Osteoblast (primary cell): Measurements from ENCODE around the gene NOTO. TPM values are rescaled to one million over a fixed set of nuclear protein-coding genes. Genes with fewer than 3 reads are reported as not detected.

Experiments used
- DNase-seq: peaks from one replicate; pipeline ENCODE4 v3.0.0; 2011; ENCODE audit warnings: low spot score, mixed read lengths; ENCODE audit not compliant: insufficient read length; ENCODE audit errors: missing footprints
- H2AFZ ChIP-seq: 2 replicates; pipeline ENCODE4 v1.6.0; 2011; ENCODE audit warnings: mild to moderate bottlenecking, low read length
- H3K27ac ChIP-seq: 2 replicates; pipeline ENCODE4 v1.5.1; 2011; ENCODE audit warnings: mild to moderate bottlenecking, low read depth, low read length, moderate library complexity
- H3K27me3 ChIP-seq: 2 replicates; pipeline ENCODE4 v1.6.0; 2012; ENCODE audit warnings: mild to moderate bottlenecking, control low read depth, inconsistent platforms, low read length, moderate library complexity; ENCODE audit not compliant: insufficient read depth
- H3K36me3 ChIP-seq: 2 replicates; pipeline ENCODE4 v1.5.1; 2011; ENCODE audit warnings: mild to moderate bottlenecking, low read length, control low read depth, moderate library complexity; ENCODE audit not compliant: insufficient read depth
- H3K4me1 ChIP-seq: 2 replicates; pipeline ENCODE4 v1.5.1; 2011; ENCODE audit warnings: mild to moderate bottlenecking, low read length, control low read depth, moderate library complexity; ENCODE audit not compliant: insufficient read depth
- H3K4me2 ChIP-seq: 2 replicates; pipeline ENCODE4 v1.6.0; 2011; ENCODE audit warnings: mild to moderate bottlenecking, low read length; ENCODE audit not compliant: insufficient read depth
- H3K4me3 ChIP-seq: fragments of 200-600 bp; sonication (generic); 3 replicates; pipeline ENCODE4 v1.5.1; 2012; ENCODE audit warnings: mild to moderate bottlenecking, low read length, inconsistent platforms; ENCODE audit not compliant: insufficient read depth
- H3K79me2 ChIP-seq: 2 replicates; pipeline ENCODE4 v1.6.0; 2012; ENCODE audit warnings: mild to moderate bottlenecking, low read length, control low read depth, inconsistent platforms; ENCODE audit not compliant: insufficient read depth
- H3K9me3 ChIP-seq: 2 replicates; pipeline ENCODE4 v1.5.1; 2011; ENCODE audit warnings: low read depth, low read length, control low read depth
- H4K20me1 ChIP-seq: 2 replicates; pipeline ENCODE4 v1.6.0; 2012; ENCODE audit warnings: mild to moderate bottlenecking, low read length, control low read depth; ENCODE audit not compliant: insufficient read depth
- CTCF ChIP-seq: IDR thresholded peaks from 2 replicates; pipeline ENCODE4 v1.5.1; 2011; ENCODE audit warnings: mild to moderate bottlenecking, low read depth, low read length, moderate library complexity; ENCODE audit errors: extremely low read depth
- total RNA-seq: library from RNA; depleted of rRNA; stranded (reverse); fragments of >200 nt; gene quantifications from 2 replicates; pipeline ENCODE4 v1.2.3, GENCODE V29; 2012

The NOTO gene
- total RNA-seq, 1 donor: not detected

GRCh38 chr2:73259276-73259675 lies 56.9 kb downstream of the NOTO start:
- no peaks in the 10 kb centered on the region for H3K79me2 ChIP-seq
- H3K27me3 ChIP-seq: no peaks in the 10 kb centered on the region
- H3K4me3 ChIP-seq: no peak overlapping the region
- TF ChIP-seq CTCF: no peak
- no peaks in the 10 kb centered on the region for H3K9me3 ChIP-seq
- peaks cover 9% of the 10 kb centered on the region for H4K20me1 ChIP-seq
- H3K27ac ChIP-seq: no peak overlapping the region
- no peak overlapping the region for H2AFZ ChIP-seq
- H3K36me3 ChIP-seq: peaks cover 6% of the 10 kb centered on the region
- DNase-seq: peak; percentile 36
- no peak overlapping the region for H3K4me2 ChIP-seq
- H3K4me1 ChIP-seq: no peaks in the 10 kb centered on the region

- Histone ChIP-seq H3K27ac (no peak overlapping the region), H3K4me1 (no peaks in the 10 kb centered on the region), H4K20me1 (peaks cover 4% of the 10 kb centered on the region), H3K4me3 (no peak overlapping the region), H3K79me2 (no peaks in the 10 kb centered on the region), H2AFZ (no peak overlapping the region), H3K36me3 (peaks cover under 1% of the 10 kb centered on the region), H3K9me3 (no peaks in the 10 kb centered on the region), H3K4me2 (no peak overlapping the region), H3K27me3 (no peaks in the 10 kb centered on the region)
- peak; percentile 80 for DNase-seq
- TF ChIP-seq CTCF: no peak
Observed at GRCh38 chr2:73259704-73260337, 57.4 kb downstream of the NOTO start.

- peak; percentile 98 for DNase-seq
- Histone ChIP-seq H3K4me2 (no peak overlapping the region), H3K4me1 (no peaks in the 10 kb centered on the region), H3K4me3 (no peak overlapping the region), H2AFZ (no peak overlapping the region), H4K20me1 (peaks cover 4% of the 10 kb centered on the region), H3K27me3 (no peaks in the 10 kb centered on the region), H3K79me2 (no peaks in the 10 kb centered on the region), H3K36me3 (no peaks in the 10 kb centered on the region), H3K27ac (no peak overlapping the region), H3K9me3 (no peaks in the 10 kb centered on the region)
- peak; percentile 55 for TF ChIP-seq CTCF
Observed at GRCh38 chr2:73260338-73260984, 58.1 kb downstream of the NOTO start.

Other genes starting within 250 kb of the NOTO start
- 13.8 and 17.0 TPM in 2 replicates for gene SFXN5, start 130.9 kb upstream of the NOTO start, total RNA-seq
- gene RAB11FIP5, start 89.6 kb upstream of the NOTO start, total RNA-seq: 53.9 and 59.0 TPM in 2 replicates
- gene SMYD5, start 11.7 kb downstream of the NOTO start, total RNA-seq: 16.5 and 17.4 TPM in 2 replicates
- gene PRADC1, start 30.7 kb downstream of the NOTO start, total RNA-seq: 11.2 and 15.9 TPM in 2 replicates
- 180 and 200 TPM in 2 replicates for gene CCT7, start 31.7 kb downstream of the NOTO start, total RNA-seq
- 0.29 and 0.36 TPM in 2 replicates for gene FBXO41, start 81.9 kb downstream of the NOTO start, total RNA-seq
- not detected in 2 replicates for gene EGR4, start 91.0 kb downstream of the NOTO start, total RNA-seq
- 22.1 and 26.5 TPM in 2 replicates for gene ALMS1, start 183.3 kb downstream of the NOTO start, total RNA-seq